Gastroesophageal sphincter (tissue), 4 donors: ENCODE measurements around the gene TTC23. TPM values are rescaled to one million over a fixed set of nuclear protein-coding genes. Genes with fewer than 3 reads are reported as not detected.

Experiments used
- ATAC-seq: fragments of 150-250 bp; one replicate; pipeline ENCODE4 v1.9.1; 2016; ENCODE audit warnings: mild to moderate bottlenecking, moderate library complexity
- H3K27ac ChIP-seq, 4 donors: fragments of 200-600 bp; sonication (generic) in 3 of 4; 1 replicate in 3 of 4; 2 replicates in 1 of 4; pipeline ENCODE4 v1.5.1; 2016 to 2019
- H3K27me3 ChIP-seq: fragments of 200-600 bp; sonication (generic); one replicate; pipeline ENCODE4 v1.5.1; 2019
- H3K36me3 ChIP-seq, 2 donors: fragments of 200-600 bp; sonication (generic); one replicate each; pipeline ENCODE4 v1.5.1; 2019; ENCODE audit warnings: control low read depth in 1 of 2
- H3K4me1 ChIP-seq, 3 donors: fragments of 200-600 bp; sonication (generic); 1 replicate in 2 of 3; 2 replicates in 1 of 3; pipeline ENCODE4 v1.5.1; 2016 to 2019; ENCODE audit warnings: control low read depth in 2 of 3
- H3K4me3 ChIP-seq, 2 donors: fragments of 200-600 bp; sonication (generic); one replicate each; pipeline ENCODE4 v1.5.1; 2019; ENCODE audit warnings: mild to moderate bottlenecking in 1 of 2, moderate library complexity in 1 of 2
- H3K9me3 ChIP-seq, 3 donors: fragments of 200-600 bp; sonication (generic); one replicate each; pipeline ENCODE4 v1.5.1; 2017 to 2019; ENCODE audit warnings: control low read depth in 2 of 3
- EP300 ChIP-seq: sonication (generic); formaldehyde crosslinking; IDR thresholded peaks from one replicate; pipeline ENCODE4 v1.6.1; 2017; ENCODE audit warnings: antibody characterized with exemption, mild to moderate bottlenecking
- POLR2A ChIP-seq, 2 donors: fragments of 450-650 bp; IDR thresholded peaks; one replicate each; pipeline ENCODE4 v1.6.1; 2017; ENCODE audit warnings: antibody characterized with exemption in 2 of 2, mild to moderate bottlenecking in 2 of 2, moderate library complexity in 1 of 2
- POLR2AphosphoS5 ChIP-seq: sonication (generic); formaldehyde crosslinking; IDR thresholded peaks from one replicate; pipeline ENCODE4 v1.6.1; 2017; ENCODE audit warnings: antibody characterized with exemption
- WGBS, 2 donors: methylation state at CpG; one replicate each; pipeline ENCODE4 v1.1.5; 2018; ENCODE audit warnings: low coverage in 1 of 2; 5-methylcytosine and 5-hydroxymethylcytosine counted together
- total RNA-seq, 4 donors: library from RNA; depleted of rRNA; stranded (reverse); fragments of >200 nt; gene quantifications; one replicate each; pipeline ENCODE4 v1.1.0, GENCODE V29; 2016
- TF ChIP-seq, protein P1 (sequence below), 4 experiments: fragments of 200-600 bp in 2 of 4; fragments of 450-650 bp in 2 of 4; sonication (generic) in 1 of 4; IDR thresholded peaks; one replicate each; pipeline ENCODE4 v1.5.1; 2017 to 2019; ENCODE audit warnings: antibody characterized with exemption in 4 of 4, mild to moderate bottlenecking in 2 of 4, moderate library complexity in 2 of 4

Gene TTC23
- total RNA-seq, 4 donors from 2014 or later, result 13.7 to 33.3 (median 20.0) TPM

DNA sequence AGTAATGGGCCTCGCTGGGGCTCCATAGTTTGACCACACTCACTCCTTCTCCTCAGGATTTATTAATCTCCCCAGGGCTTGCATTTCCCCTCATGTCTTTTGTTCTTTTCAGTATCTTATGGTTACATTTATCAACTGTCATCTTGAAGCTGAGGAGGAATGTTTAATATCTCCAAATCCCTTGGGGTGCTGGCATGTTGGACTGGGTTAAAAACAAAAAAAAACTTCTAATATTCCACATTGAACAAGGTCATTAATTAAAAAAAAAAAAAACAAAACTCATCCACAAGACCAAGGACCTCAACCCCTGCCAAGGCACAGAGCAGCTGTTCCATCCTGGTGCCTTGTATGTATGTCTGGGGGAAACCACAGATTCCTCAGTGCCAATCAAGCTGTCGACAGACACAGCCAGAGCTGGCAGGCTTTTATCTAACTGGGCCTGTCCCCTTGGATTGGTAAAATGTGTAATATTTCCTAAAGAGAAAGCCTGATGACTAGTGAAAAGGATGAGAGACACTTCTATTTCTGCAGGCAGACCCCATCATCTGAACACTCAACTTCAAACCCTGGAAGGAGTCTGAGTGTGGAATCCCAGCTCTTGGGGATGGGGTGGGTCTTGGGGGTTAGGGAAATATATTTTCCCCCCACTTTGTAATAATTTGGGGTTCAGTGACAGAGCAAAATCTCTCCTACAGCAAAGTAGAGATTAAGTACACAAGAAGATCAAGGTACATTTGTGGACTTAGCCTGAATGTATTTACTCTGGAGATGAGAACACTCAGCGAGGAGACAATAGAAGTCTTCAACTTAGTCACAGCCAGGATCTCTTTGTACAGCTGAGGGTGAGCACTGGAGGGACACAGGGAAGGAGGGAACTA, 69.1 kb downstream of the TTC23 start:
- Histone ChIP-seq H3K4me3 (no peak overlapping the region), H3K9me3 (no peaks in the 10 kb centered on the region), H3K36me3 (peaks cover 0 to 3% of the 10 kb centered on the region in 2 donors), H3K27ac (peak overlapping the region; percentile 85 to 98 (median 93)), H3K27me3 (no peaks in the 10 kb centered on the region), H3K4me1 (peaks cover 22 to 78% (median 31%) of the 10 kb centered on the region in 3 donors)
- TF ChIP-seq EP300 (no peak), POLR2A (IDR thresholded peaks at IDR 0.05) (no peak), POLR2AphosphoS5 (no peak)
- TF ChIP-seq, protein P1, sequence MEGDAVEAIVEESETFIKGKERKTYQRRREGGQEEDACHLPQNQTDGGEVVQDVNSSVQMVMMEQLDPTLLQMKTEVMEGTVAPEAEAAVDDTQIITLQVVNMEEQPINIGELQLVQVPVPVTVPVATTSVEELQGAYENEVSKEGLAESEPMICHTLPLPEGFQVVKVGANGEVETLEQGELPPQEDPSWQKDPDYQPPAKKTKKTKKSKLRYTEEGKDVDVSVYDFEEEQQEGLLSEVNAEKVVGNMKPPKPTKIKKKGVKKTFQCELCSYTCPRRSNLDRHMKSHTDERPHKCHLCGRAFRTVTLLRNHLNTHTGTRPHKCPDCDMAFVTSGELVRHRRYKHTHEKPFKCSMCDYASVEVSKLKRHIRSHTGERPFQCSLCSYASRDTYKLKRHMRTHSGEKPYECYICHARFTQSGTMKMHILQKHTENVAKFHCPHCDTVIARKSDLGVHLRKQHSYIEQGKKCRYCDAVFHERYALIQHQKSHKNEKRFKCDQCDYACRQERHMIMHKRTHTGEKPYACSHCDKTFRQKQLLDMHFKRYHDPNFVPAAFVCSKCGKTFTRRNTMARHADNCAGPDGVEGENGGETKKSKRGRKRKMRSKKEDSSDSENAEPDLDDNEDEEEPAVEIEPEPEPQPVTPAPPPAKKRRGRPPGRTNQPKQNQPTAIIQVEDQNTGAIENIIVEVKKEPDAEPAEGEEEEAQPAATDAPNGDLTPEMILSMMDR (IDR thresholded peaks at IDR 0.05), result no peak
- ATAC-seq, result no peak
- WGBS, 2 donors, result 55 to 75% methylated on average over 3 of the region's 3 CpGs

DNA sequence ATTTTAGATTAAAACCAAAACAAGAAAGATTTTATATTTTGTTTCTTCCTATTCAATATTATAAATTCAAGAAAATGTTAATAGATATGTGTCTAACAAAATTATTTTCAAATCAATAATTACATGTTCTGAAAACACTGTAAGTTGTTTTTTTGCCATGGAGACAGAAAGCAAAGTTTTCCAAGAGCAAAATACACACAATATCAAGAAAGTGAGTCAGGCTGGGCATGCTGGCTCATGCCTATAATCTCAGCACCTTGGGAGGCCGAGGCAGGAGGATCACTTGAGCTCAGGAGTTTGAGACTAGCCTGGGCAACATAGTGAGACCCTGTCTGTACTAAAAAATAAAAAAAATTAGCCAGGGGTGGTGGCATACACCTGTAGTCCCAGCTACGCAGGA, 71.7 kb downstream of the TTC23 start:
- 61 to 100% methylated on average over 1 to 2 of the region's 2 CpGs for whole genome bisulfite sequencing, 2 donors
- H3K4me1 ChIP-seq, result peaks cover 26 to 99% (median 28%) of the 10 kb centered on the region in 3 donors

DNA sequence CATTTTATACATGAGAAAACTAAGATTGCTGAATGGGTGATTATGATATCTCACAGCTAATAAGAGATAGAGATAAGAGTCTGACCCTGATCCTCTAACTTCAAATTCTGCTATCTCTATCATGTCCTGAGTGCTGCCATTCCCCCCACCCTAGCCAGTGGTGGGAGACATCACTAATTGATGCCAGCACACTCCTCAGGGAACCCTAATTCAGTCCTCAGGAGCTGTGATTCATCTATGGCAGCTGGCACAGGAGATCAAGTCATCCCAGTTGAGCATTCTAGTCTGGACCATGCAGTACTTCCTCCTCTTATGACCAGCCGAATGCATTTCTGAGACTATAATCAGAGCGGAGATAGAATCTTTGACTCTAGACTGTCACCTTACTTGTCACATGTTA, 72.6 kb downstream of the TTC23 start:
- Histone ChIP-seq H3K4me3 (no peak overlapping the region), H3K4me1 (peaks cover 21 to 99% (median 22%) of the 10 kb centered on the region in 3 donors), H3K36me3 (peaks cover 0 to 7% of the 10 kb centered on the region in 2 donors), H3K27me3 (no peaks in the 10 kb centered on the region), H3K27ac (peak overlapping the region; percentile 92 to 100 (median 98)), H3K9me3 (no peaks in the 10 kb centered on the region)
- TF ChIP-seq EP300 (no peak), POLR2A (IDR thresholded peaks at IDR 0.05) (no peak), POLR2AphosphoS5 (no peak)
- TF ChIP-seq, protein P1 (IDR thresholded peaks at IDR 0.05), result no peak
- ATAC-seq, result no peak
- WGBS, 2 donors, result 72 to 89% methylated on average over 2 of the region's 2 CpGs

More for the DNA sequence above, 71.7 kb downstream of the TTC23 start:
- no peak for TF ChIP-seq EP300
- no peak for TF ChIP-seq POLR2A (IDR thresholded peaks at IDR 0.05)
- TF ChIP-seq, protein P1 (IDR thresholded peaks at IDR 0.05), result no peak
- no peak for TF ChIP-seq POLR2AphosphoS5
- Histone ChIP-seq H3K36me3 (peaks cover 0 to 7% of the 10 kb centered on the region in 2 donors), H3K27me3 (no peaks in the 10 kb centered on the region), H3K27ac (peak overlapping the region; percentile 92 to 100 (median 98)), H3K4me3 (no peak overlapping the region), H3K9me3 (no peaks in the 10 kb centered on the region)
- no peak for ATAC-seq

DNA sequence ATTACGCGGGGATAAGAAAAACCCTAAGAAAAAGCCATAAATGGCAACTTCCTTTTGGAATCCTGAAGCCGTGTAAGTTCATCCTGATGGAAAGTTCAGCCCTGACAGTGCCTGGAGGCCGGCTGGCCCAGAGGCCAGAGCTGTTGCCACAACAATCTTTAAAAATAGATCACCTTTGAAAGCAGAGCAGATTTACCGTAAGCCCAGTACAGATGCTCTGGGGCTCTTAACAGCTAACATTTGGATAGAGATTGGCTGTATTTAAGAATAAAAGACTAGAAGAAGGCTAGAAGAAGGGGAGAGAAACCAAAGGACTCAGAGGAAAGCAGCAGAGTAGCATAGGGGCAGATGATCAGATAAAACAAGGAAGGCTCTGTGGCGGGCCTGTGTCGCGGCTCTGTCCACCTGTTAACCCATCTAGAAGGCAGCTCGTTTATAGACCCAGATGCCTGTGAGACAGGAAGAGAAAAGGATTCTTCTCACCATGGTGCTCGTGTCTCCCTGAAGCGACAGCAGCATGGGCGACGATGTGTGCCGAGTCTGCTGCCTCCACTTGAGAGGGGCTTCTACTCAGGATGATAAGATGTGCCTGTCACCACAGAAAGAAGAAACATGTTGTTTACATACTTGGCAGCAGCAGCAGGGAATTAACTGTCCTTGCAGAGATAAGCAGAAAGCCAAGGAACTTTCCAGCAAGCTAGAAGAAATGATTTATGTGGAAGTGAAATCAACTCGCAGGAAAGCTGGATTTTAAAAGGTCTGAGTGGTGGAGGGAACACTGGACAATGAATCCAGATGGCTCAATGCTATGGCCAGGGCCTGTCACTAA, 74.6 kb downstream of the TTC23 start:
- peak overlapping the region; percentile 92 to 100 (median 98) for H3K27ac ChIP-seq
- H3K9me3 ChIP-seq, result no peaks in the 10 kb centered on the region
- no peak overlapping the region for H3K4me3 ChIP-seq
- WGBS, 2 donors, result 17 to 46% methylated on average over 9 to 12 of the region's 15 CpGs
- H3K27me3 ChIP-seq, result no peaks in the 10 kb centered on the region
- peaks cover 0 to 7% of the 10 kb centered on the region in 2 donors for H3K36me3 ChIP-seq
- peak; percentile 44 for ATAC-seq
- TF ChIP-seq, protein P1 (IDR thresholded peaks at IDR 0.05), result no peak
- TF ChIP-seq EP300 (peak; percentile 73), POLR2AphosphoS5 (peak; percentile 91), POLR2A (IDR thresholded peaks at IDR 0.05) (peak in 1 of 2 donors; percentile 30)
- H3K4me1 ChIP-seq, result peaks cover 6 to 99% (median 11%) of the 10 kb centered on the region in 3 donors
